ENCODE results near the gene PARD3.

PARD3 gene

GRCh38 chr10:34341473-34341872 is 473.6 kb downstream of the PARD3 start:
- in situ Hi-C loops (cut with HindIII; ENCODE audit: low sequenced_read_pairs), result no loop called here
- DNase-seq (ENCODE audit: low read depth), result no peak
- TF ChIP-seq CTCF (IDR thresholded peaks at IDR 0.05; ENCODE audit: low read depth, low read length, missing control alignments), result no peak
- no peak overlapping the region for H3K4me3 ChIP-seq (ENCODE audit: low read depth, low read length)

GRCh38 chr10:34340934-34341333 is 474.2 kb downstream of the PARD3 start:
- no peak for TF ChIP-seq CTCF (IDR thresholded peaks at IDR 0.05; ENCODE audit: low read depth, low read length, missing control alignments)
- H3K4me3 ChIP-seq (ENCODE audit: low read depth, low read length), result no peak overlapping the region
- no peak for DNase-seq (ENCODE audit: low read depth)
- in situ Hi-C loops (cut with HindIII; ENCODE audit: low sequenced_read_pairs), result no loop called here

- H3K4me3 ChIP-seq (ENCODE audit: low read depth, low read length), result no peak overlapping the region
- TF ChIP-seq CTCF (IDR thresholded peaks at IDR 0.05; ENCODE audit: low read depth, low read length, missing control alignments), result no peak
- no peak for DNase-seq (ENCODE audit: low read depth)
- in situ Hi-C loops (cut with HindIII; ENCODE audit: low sequenced_read_pairs), result no loop called here
These were observed 475.1 kb downstream of the PARD3 start for GRCh38 chr10:34339816-34340553.

GRCh38 chr10:34337917-34338316 is 477.2 kb downstream of the PARD3 start:
- no peak for TF ChIP-seq CTCF (IDR thresholded peaks at IDR 0.05; ENCODE audit: low read depth, low read length, missing control alignments)
- in situ Hi-C loops (cut with HindIII; ENCODE audit: low sequenced_read_pairs), result no loop called here
- no peak for DNase-seq (ENCODE audit: low read depth)
- no peak overlapping the region for H3K4me3 ChIP-seq (ENCODE audit: low read depth, low read length)

GRCh38 chr10:34335960-34336690 is 479.0 kb downstream of the PARD3 start:
- DNase-seq (ENCODE audit: low read depth), result no peak
- no peak for TF ChIP-seq CTCF (IDR thresholded peaks at IDR 0.05; ENCODE audit: low read depth, low read length, missing control alignments)
- in situ Hi-C loops (cut with HindIII; ENCODE audit: low sequenced_read_pairs), result no loop called here

GRCh38 chr10:34334908-34335307 is 480.2 kb downstream of the PARD3 start:
- H3K4me3 ChIP-seq (ENCODE audit: low read depth, low read length), result no peak overlapping the region
- TF ChIP-seq CTCF (IDR thresholded peaks at IDR 0.05; ENCODE audit: low read depth, low read length, missing control alignments), result no peak
- in situ Hi-C loops (cut with HindIII; ENCODE audit: low sequenced_read_pairs), result no loop called here
- DNase-seq (ENCODE audit: low read depth), result no peak

More at GRCh38 chr10:34335960-34336690, 479.0 kb downstream of the PARD3 start:
- no peak overlapping the region for H3K4me3 ChIP-seq (ENCODE audit: low read depth, low read length)
